NCI-H1105 (cell line): ENCODE results near the gene LBH.

Source experiments
- DNase-seq: peaks from one replicate; lab custom pipeline; 2025; lab: John Stamatoyannopoulos, UW

LBH gene

GRCh38 chr2:30231212-30231995, at the start of gene LBH:
TSS of gene LBH (plus strand) at chr2:30231534. CDS start at chr2:30231739, 205 bp downstream.
- DNase-seq: peak; percentile 20

- no peak for DNase-seq
Observed at GRCh38 chr2:30184035-30184434, 47.3 kb upstream of the LBH start.

- no peak for DNase-seq
Observed at GRCh38 chr2:30185178-30185577, 46.2 kb upstream of the LBH start.

- no peak for DNase-seq
Observed at GRCh38 chr2:30188292-30188691, 43.0 kb upstream of the LBH start.

GRCh38 chr2:30190637-30191036, 40.7 kb upstream of the LBH start:
- no peak for DNase-seq

GRCh38 chr2:30191107-30191506, 40.2 kb upstream of the LBH start:
- DNase-seq: no peak

- DNase-seq: no peak
Observed at GRCh38 chr2:30191819-30192271, 39.5 kb upstream of the LBH start.

- DNase-seq: no peak
Observed at GRCh38 chr2:30192314-30192713, 39.0 kb upstream of the LBH start.

GRCh38 chr2:30193104-30193681, 38.1 kb upstream of the LBH start:
- DNase-seq: no peak

GRCh38 chr2:30194421-30194820, 36.9 kb upstream of the LBH start:
- DNase-seq: no peak

GRCh38 chr2:30195016-30195415, 36.3 kb upstream of the LBH start:
- no peak for DNase-seq

GRCh38 chr2:30197570-30198192, 33.7 kb upstream of the LBH start:
- no peak for DNase-seq

- no peak for DNase-seq
Observed at GRCh38 chr2:30201990-30202389, 29.3 kb upstream of the LBH start.

GRCh38 chr2:30203156-30203555, 28.2 kb upstream of the LBH start:
- DNase-seq: no peak

- no peak for DNase-seq
Observed at GRCh38 chr2:30204281-30204680, 27.1 kb upstream of the LBH start.

GRCh38 chr2:30205456-30205855, 25.9 kb upstream of the LBH start:
- no peak for DNase-seq

- DNase-seq: no peak
Observed at GRCh38 chr2:30206461-30207430, 24.6 kb upstream of the LBH start.

GRCh38 chr2:30208453-30208852, 22.9 kb upstream of the LBH start:
- DNase-seq: peak; percentile 45

- no peak for DNase-seq
Observed at GRCh38 chr2:30209227-30209626, 22.1 kb upstream of the LBH start.

GRCh38 chr2:30213326-30213725, 18.0 kb upstream of the LBH start:
- DNase-seq: no peak

- no peak for DNase-seq
Observed at GRCh38 chr2:30213907-30214463, 17.3 kb upstream of the LBH start.

GRCh38 chr2:30216157-30216556, 15.2 kb upstream of the LBH start:
- no peak for DNase-seq
